Neural cell (in vitro differentiated cells): Measurements from ENCODE around the gene ORC1. TPM values are rescaled to one million over a fixed set of nuclear protein-coding genes. Genes with fewer than 3 reads are reported as not detected.

Experiments
- H2AFZ ChIP-seq: fragments of 200-600, 300-800 bp; sonication (generic), shearing (Covaris generic); 2 replicates; pipeline ENCODE4 v1.6.0; 2014; ENCODE audit warnings: low read depth, mild to moderate bottlenecking, antibody characterized with exemption, low read length, moderate library complexity
- H3F3A ChIP-seq: fragments of 200-600 bp; shearing (Covaris generic); 2 replicates; pipeline ENCODE4 v1.6.1; 2016; ENCODE audit warnings: mild to moderate bottlenecking, moderate library complexity, mixed read lengths, antibody characterized with exemption, low read length; ENCODE audit not compliant: insufficient read depth, poor library complexity, severe bottlenecking
- H3K27ac ChIP-seq: fragments of 200-600, 300-800 bp; sonication (generic), shearing (Covaris generic); 2 replicates; pipeline ENCODE4 v1.5.1; 2014; ENCODE audit warnings: mild to moderate bottlenecking, low read length, moderate library complexity
- H3K27me3 ChIP-seq: fragments of 300-800, 200-600 bp; sonication (generic), shearing (Covaris generic); 2 replicates; pipeline ENCODE4 v1.6.0; 2014; ENCODE audit warnings: mild to moderate bottlenecking, low read depth, low read length, moderate library complexity; ENCODE audit not compliant: insufficient read depth
- H3K36me3 ChIP-seq: fragments of 300-800, 200-600 bp; sonication (generic), shearing (Covaris generic); 2 replicates; pipeline ENCODE4 v1.5.1; 2014; ENCODE audit warnings: mild to moderate bottlenecking, antibody characterized with exemption, low read length, moderate library complexity; ENCODE audit not compliant: insufficient read depth
- H3K4me2 ChIP-seq: fragments of 300-800, 200-600 bp; sonication (generic), shearing (Covaris generic); 2 replicates; pipeline ENCODE4 v1.6.0; 2014; ENCODE audit warnings: mild to moderate bottlenecking, low read length
- H3K4me3 ChIP-seq: fragments of 300-800, 200-600 bp; sonication (generic), shearing (Covaris generic); 2 replicates; pipeline ENCODE4 v1.5.1; 2014; ENCODE audit warnings: mild to moderate bottlenecking, low read length, moderate library complexity
- H3K79me2 ChIP-seq: fragments of 200-600 bp; shearing (Covaris generic); replicated peaks from 2 replicates; pipeline ENCODE4 v1.6.0; 2014; ENCODE audit warnings: mild to moderate bottlenecking, low read length, moderate library complexity; ENCODE audit not compliant: insufficient read depth
- H3K9ac ChIP-seq: fragments of 300-800, 200-600 bp; sonication (generic), shearing (Covaris generic); 2 replicates; pipeline ENCODE4 v1.6.1; 2016; ENCODE audit warnings: mild to moderate bottlenecking, low read length, mixed read lengths
- H3K9me2 ChIP-seq: fragments of 200-600 bp; shearing (Covaris generic); 2 replicates; pipeline ENCODE4 v1.6.1; 2016; ENCODE audit warnings: mild to moderate bottlenecking, low read length, mixed read lengths; ENCODE audit not compliant: insufficient read depth
- H3K9me3 ChIP-seq: fragments of 200-600, 300-800 bp; sonication (generic), shearing (Covaris generic); 2 replicates; pipeline ENCODE4 v1.6.1; 2016; ENCODE audit warnings: mild to moderate bottlenecking, mixed run types, low read length, moderate library complexity, mixed read lengths
- H4K20me1 ChIP-seq: fragments of 200-600 bp; shearing (Covaris generic); 2 replicates; pipeline ENCODE4 v1.6.1; 2016; ENCODE audit warnings: mild to moderate bottlenecking, mixed run types; ENCODE audit not compliant: insufficient read depth
- CTCF ChIP-seq: fragments of 450-650 bp; IDR thresholded peaks from 2 replicates; pipeline ENCODE4 v1.5.1; 2014; ENCODE audit warnings: antibody characterized with exemption, mild to moderate bottlenecking, moderate library complexity; ENCODE audit not compliant: poor library complexity, severe bottlenecking
- EP300 ChIP-seq: fragments of 450-650 bp; conservative IDR thresholded peaks from 2 replicates; pipeline ENCODE4 v1.6.1; 2014; ENCODE audit warnings: antibody characterized with exemption, mild to moderate bottlenecking, moderate library complexity; ENCODE audit not compliant: poor library complexity, severe bottlenecking
- EZH2 ChIP-seq: fragments of 200-600, 300-800 bp; shearing (Covaris generic), sonication (generic); IDR thresholded peaks from 2 replicates; pipeline ENCODE4 v1.6.1; 2014; ENCODE audit warnings: antibody characterized with exemption, low read length, borderline replicate concordance, mild to moderate bottlenecking; ENCODE audit not compliant: insufficient read depth, poor library complexity, severe bottlenecking
- MXI1 ChIP-seq: fragments of 450-650 bp; conservative IDR thresholded peaks from 2 replicates; pipeline ENCODE4 v1.6.1; 2014; ENCODE audit warnings: antibody characterized with exemption, mild to moderate bottlenecking; ENCODE audit not compliant: poor library complexity, severe bottlenecking
- POLR2AphosphoS5 ChIP-seq: IDR thresholded peaks from 2 replicates; pipeline ENCODE4 v1.6.1; 2012
- RAD21 ChIP-seq: fragments of 450-650 bp; conservative IDR thresholded peaks from 2 replicates; pipeline ENCODE4 v1.6.1; 2014; ENCODE audit warnings: antibody characterized with exemption, mild to moderate bottlenecking, moderate library complexity
- REST ChIP-seq: IDR thresholded peaks from 2 replicates; pipeline ENCODE4 v1.6.1; 2012; ENCODE audit warnings: borderline replicate concordance
- SMC3 ChIP-seq: fragments of 450-650 bp; conservative IDR thresholded peaks from 2 replicates; pipeline ENCODE4 v1.6.1; 2014; ENCODE audit warnings: antibody characterized with exemption, mild to moderate bottlenecking, moderate library complexity; ENCODE audit not compliant: poor library complexity
- TAF1 ChIP-seq: IDR thresholded peaks from 2 replicates; pipeline ENCODE4 v1.6.1; 2012; ENCODE audit warnings: low read depth
- polyA plus RNA-seq: library from polyadenylated mRNA; depleted of rRNA; stranded (reverse); fragments of >200 nt; gene quantifications from 2 replicates; pipeline ENCODE4 v1.2.3, GENCODE V29; 2014

Gene ORC1
- polyA plus RNA-seq, 1 donor from 2014 or later: 0.64 TPM

DNA sequence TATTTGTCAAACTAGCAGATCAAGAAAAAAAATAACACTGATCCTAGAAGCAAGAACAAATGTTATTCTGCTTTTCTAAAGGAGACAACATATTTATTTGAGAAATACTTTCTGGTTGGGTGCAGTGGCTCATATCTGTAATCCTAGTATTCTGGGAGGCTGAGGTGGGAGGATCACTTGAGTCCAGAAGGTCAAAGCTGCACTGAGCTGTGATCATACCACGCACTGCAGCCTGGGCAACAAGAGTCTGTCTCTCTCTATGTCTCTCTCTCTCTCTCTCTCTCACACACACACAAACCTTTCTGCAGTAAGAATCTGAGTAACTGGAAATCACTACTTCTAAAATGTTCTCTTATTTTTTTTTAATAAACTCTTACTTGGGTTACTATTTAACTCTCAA lies 31.4 kb upstream of the ORC1 start:
- Histone ChIP-seq H3F3A (no peaks in the 10 kb centered on the region), H3K79me2 (no peaks in the 10 kb centered on the region), H3K4me3 (no peak overlapping the region), H2AFZ (no peak overlapping the region), H3K9me3 (no peaks in the 10 kb centered on the region), H4K20me1 (no peaks in the 10 kb centered on the region), H3K9me2 (no peaks in the 10 kb centered on the region), H3K27ac (no peak overlapping the region), H3K9ac (no peak overlapping the region), H3K27me3 (no peaks in the 10 kb centered on the region), H3K36me3 (peaks cover 10% of the 10 kb centered on the region), H3K4me2 (no peak overlapping the region)
- TF ChIP-seq POLR2AphosphoS5: no peak
- no peak for TF ChIP-seq SMC3
- TF ChIP-seq CTCF: no peak
- TF ChIP-seq RAD21: no peak

GRCh38 chr1:52435211-52435610 lies 31.0 kb upstream of the ORC1 start:
- Histone ChIP-seq H3K9me3 (no peaks in the 10 kb centered on the region), H3K36me3 (peaks cover 14% of the 10 kb centered on the region)

More at GRCh38 chr1:52435211-52435610, 31.0 kb upstream of the ORC1 start:
- Histone ChIP-seq H3K79me2 (no peaks in the 10 kb centered on the region), H3K27ac (no peak overlapping the region), H3K27me3 (no peaks in the 10 kb centered on the region), H3K9ac (no peak overlapping the region), H2AFZ (no peak overlapping the region), H3K4me3 (no peak overlapping the region), H3K4me2 (no peak overlapping the region), H4K20me1 (no peaks in the 10 kb centered on the region), H3F3A (no peaks in the 10 kb centered on the region), H3K9me2 (no peaks in the 10 kb centered on the region)
- TF ChIP-seq EP300 (no peak), EZH2 (no peak), SMC3 (no peak), REST (no peak), TAF1 (no peak), CTCF (no peak), MXI1 (no peak), RAD21 (no peak), POLR2AphosphoS5 (no peak)
